ENCODE data around the gene MBNL1. TPM values are rescaled to one million over a fixed set of nuclear protein-coding genes. Genes with fewer than 3 reads are reported as not detected.

Gene MBNL1
- polyA plus RNA-seq, 1 donor (not counting 4 experiments of a cell fraction or from before 2014, with no cell fraction given): 58.3 TPM

DNA sequence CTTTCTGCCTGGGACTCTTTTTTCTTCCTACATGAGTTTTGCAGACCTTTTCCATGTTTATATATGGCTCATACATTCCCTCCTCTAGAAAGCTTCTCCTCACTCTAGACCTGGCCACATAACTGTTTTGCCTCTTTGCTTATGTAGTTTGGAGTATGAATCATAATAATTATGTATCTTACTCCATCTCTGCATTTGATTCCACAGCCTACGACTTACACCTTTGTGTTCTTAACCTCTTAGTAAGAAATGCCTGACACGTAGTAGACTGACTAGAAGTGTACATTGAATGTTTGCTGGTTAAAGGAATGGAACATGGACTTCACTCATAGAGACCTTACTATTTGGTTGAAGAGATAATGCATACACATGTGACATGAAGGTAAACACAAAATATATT, 56.4 kb downstream of the MBNL1 start:
- H4K20me1 ChIP-seq (ENCODE audit: control insufficient read depth, extremely low read depth, insufficient read depth, low read length): no peaks in the 10 kb centered on the region
- no peak overlapping the region for H3K4me2 ChIP-seq (ENCODE audit: control insufficient read depth, extremely low read depth, insufficient read depth, low read depth, low read length)
- H3K4me3 ChIP-seq (ENCODE audit: control insufficient read depth in 2 of 3, extremely low read depth in 1 of 3, insufficient read depth in 2 of 3, low read depth in 1 of 3, low read length in 3 of 3): no peak overlapping the region
- TF ChIP-seq, protein P1, sequence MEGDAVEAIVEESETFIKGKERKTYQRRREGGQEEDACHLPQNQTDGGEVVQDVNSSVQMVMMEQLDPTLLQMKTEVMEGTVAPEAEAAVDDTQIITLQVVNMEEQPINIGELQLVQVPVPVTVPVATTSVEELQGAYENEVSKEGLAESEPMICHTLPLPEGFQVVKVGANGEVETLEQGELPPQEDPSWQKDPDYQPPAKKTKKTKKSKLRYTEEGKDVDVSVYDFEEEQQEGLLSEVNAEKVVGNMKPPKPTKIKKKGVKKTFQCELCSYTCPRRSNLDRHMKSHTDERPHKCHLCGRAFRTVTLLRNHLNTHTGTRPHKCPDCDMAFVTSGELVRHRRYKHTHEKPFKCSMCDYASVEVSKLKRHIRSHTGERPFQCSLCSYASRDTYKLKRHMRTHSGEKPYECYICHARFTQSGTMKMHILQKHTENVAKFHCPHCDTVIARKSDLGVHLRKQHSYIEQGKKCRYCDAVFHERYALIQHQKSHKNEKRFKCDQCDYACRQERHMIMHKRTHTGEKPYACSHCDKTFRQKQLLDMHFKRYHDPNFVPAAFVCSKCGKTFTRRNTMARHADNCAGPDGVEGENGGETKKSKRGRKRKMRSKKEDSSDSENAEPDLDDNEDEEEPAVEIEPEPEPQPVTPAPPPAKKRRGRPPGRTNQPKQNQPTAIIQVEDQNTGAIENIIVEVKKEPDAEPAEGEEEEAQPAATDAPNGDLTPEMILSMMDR (optimal IDR thresholded peaks at IDR 0.05 in 1 of 3, IDR thresholded peaks at IDR 0.05 in 1 of 3, conservative IDR thresholded peaks at IDR 0.05 in 1 of 3; ENCODE audit: extremely low read depth in 1 of 3, insufficient read depth in 2 of 3, low read length in 3 of 3): no peak
- no peak for TF ChIP-seq EZH2 (IDR thresholded peaks at IDR 0.05; ENCODE audit: low read length)
- no peak overlapping the region for H3K9ac ChIP-seq (ENCODE audit: control insufficient read depth, extremely low read depth, insufficient read depth, low read length)
- dilution Hi-C loops (cut with MboI; ENCODE audit: extremely low pct_ligation_motif_present, low sequenced_read_pairs): no loop called here
- no peak overlapping the region for H2AFZ ChIP-seq (ENCODE audit: control insufficient read depth, low read length)
- H3K9me3 ChIP-seq (ENCODE audit: control insufficient read depth, low read depth, low read length): no peaks in the 10 kb centered on the region
- DNase-seq (ENCODE audit: low read depth, low spot score) (no peak), FAIRE-seq (no peak)
- no peaks in the 10 kb centered on the region for H3K9me1 ChIP-seq (ENCODE audit: control insufficient read depth, extremely low read depth, insufficient read depth, low read length)
- peaks cover 67% of the 10 kb centered on the region for H3K79me2 ChIP-seq (ENCODE audit: control insufficient read depth, insufficient read depth, low read length)
- peaks cover 20% of the 10 kb centered on the region for H3K4me1 ChIP-seq (ENCODE audit: control insufficient read depth, extremely low read depth, insufficient read depth, low read length)
- H3K36me3 ChIP-seq (ENCODE audit: control insufficient read depth in 2 of 2, extremely low read depth in 1 of 2, insufficient read depth in 2 of 2, low read length in 2 of 2): no peaks in the 10 kb centered on the region
- no peaks in the 10 kb centered on the region for H3K27me3 ChIP-seq (ENCODE audit: control insufficient read depth, extremely low read depth, insufficient read depth, low read length)
- H3K27ac ChIP-seq (ENCODE audit: control insufficient read depth, insufficient read depth, low read length): no peak overlapping the region

- TF ChIP-seq, protein P1 (optimal IDR thresholded peaks at IDR 0.05 in 1 of 3, IDR thresholded peaks at IDR 0.05 in 1 of 3, conservative IDR thresholded peaks at IDR 0.05 in 1 of 3; ENCODE audit: extremely low read depth in 1 of 3, insufficient read depth in 2 of 3, low read length in 3 of 3): no peak
- no peak for TF ChIP-seq EZH2 (IDR thresholded peaks at IDR 0.05; ENCODE audit: low read length)
- no peak overlapping the region for H3K4me2 ChIP-seq (ENCODE audit: control insufficient read depth, extremely low read depth, insufficient read depth, low read depth, low read length)
- H3K36me3 ChIP-seq (ENCODE audit: control insufficient read depth in 2 of 2, extremely low read depth in 1 of 2, insufficient read depth in 2 of 2, low read length in 2 of 2): no peaks in the 10 kb centered on the region
- no peaks in the 10 kb centered on the region for H3K27me3 ChIP-seq (ENCODE audit: control insufficient read depth, extremely low read depth, insufficient read depth, low read length)
- DNase-seq (ENCODE audit: low read depth, low spot score) (no peak), FAIRE-seq (no peak)
- H2AFZ ChIP-seq (ENCODE audit: control insufficient read depth, low read length): no peak overlapping the region
- H3K9me1 ChIP-seq (ENCODE audit: control insufficient read depth, extremely low read depth, insufficient read depth, low read length): no peaks in the 10 kb centered on the region
- H3K9me3 ChIP-seq (ENCODE audit: control insufficient read depth, low read depth, low read length): no peaks in the 10 kb centered on the region
- dilution Hi-C loops (cut with MboI; ENCODE audit: extremely low pct_ligation_motif_present, low sequenced_read_pairs): no loop called here
- no peak overlapping the region for H3K9ac ChIP-seq (ENCODE audit: control insufficient read depth, extremely low read depth, insufficient read depth, low read length)
- no peak overlapping the region for H3K4me3 ChIP-seq (ENCODE audit: control insufficient read depth in 2 of 3, extremely low read depth in 1 of 3, insufficient read depth in 2 of 3, low read depth in 1 of 3, low read length in 3 of 3)
- peaks cover 38% of the 10 kb centered on the region for H3K4me1 ChIP-seq (ENCODE audit: control insufficient read depth, extremely low read depth, insufficient read depth, low read length)
- H3K27ac ChIP-seq (ENCODE audit: control insufficient read depth, insufficient read depth, low read length): no peak overlapping the region
- H3K79me2 ChIP-seq (ENCODE audit: control insufficient read depth, insufficient read depth, low read length): peaks cover 63% of the 10 kb centered on the region
- H4K20me1 ChIP-seq (ENCODE audit: control insufficient read depth, extremely low read depth, insufficient read depth, low read length): no peaks in the 10 kb centered on the region
These were observed 58.5 kb downstream of the MBNL1 start for GRCh38 chr3:152327203-152327602.
